HG03159 (cell line): ENCODE results near the gene BCDIN3D.

Experiments used
- ATAC-seq: cut with Tn5 transposase; IDR thresholded peaks from one replicate; pipeline ENCODE4 v1.9.1; 2021; ENCODE audit warnings: mild to moderate bottlenecking, moderate library complexity; ENCODE audit not compliant: unreplicated experiment

Gene BCDIN3D

GRCh38 chr12:49800421-49801140 is 42.3 kb downstream of the BCDIN3D start:
- ATAC-seq: no peak

GRCh38 chr12:49798934-49799333 is 44.0 kb downstream of the BCDIN3D start:
- ATAC-seq: no peak

DNA sequence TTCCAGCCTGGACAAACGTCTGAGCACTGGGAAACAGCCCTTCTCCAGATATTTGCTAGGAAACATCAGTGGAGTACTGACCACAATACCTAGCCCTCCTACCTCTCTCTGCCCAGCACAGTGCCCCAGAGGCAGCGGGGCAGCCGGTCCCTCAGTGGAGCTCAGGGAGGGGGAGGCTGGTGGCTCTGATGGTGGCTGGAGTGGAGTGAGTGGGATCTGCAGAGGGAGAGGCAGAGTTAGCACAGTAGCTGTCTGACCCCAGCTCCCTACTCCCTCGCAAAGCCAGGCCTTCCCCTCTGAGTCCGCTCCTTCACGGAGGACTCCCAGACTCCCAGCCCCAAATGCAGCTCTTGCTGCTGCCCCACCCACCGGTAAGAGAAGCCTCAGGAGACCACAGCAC is 44.7 kb downstream of the BCDIN3D start:
- ATAC-seq: no peak

DNA sequence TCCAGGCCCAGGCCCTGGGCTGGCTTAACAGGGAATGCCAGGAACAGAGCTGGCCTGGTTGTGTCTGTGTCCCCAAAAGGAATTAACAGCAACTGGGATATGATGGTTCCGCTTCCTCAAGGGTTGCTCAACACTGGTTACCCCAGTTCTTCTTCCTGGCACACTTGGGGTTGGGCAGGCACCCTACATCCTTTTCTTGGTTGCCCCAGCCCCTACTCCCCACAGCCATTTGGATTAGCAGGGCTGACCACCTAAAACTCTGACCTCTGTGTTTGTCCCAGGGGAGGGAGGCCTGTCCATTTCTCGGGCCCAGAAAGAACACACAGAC is 45.5 kb downstream of the BCDIN3D start:
- ATAC-seq: no peak

DNA sequence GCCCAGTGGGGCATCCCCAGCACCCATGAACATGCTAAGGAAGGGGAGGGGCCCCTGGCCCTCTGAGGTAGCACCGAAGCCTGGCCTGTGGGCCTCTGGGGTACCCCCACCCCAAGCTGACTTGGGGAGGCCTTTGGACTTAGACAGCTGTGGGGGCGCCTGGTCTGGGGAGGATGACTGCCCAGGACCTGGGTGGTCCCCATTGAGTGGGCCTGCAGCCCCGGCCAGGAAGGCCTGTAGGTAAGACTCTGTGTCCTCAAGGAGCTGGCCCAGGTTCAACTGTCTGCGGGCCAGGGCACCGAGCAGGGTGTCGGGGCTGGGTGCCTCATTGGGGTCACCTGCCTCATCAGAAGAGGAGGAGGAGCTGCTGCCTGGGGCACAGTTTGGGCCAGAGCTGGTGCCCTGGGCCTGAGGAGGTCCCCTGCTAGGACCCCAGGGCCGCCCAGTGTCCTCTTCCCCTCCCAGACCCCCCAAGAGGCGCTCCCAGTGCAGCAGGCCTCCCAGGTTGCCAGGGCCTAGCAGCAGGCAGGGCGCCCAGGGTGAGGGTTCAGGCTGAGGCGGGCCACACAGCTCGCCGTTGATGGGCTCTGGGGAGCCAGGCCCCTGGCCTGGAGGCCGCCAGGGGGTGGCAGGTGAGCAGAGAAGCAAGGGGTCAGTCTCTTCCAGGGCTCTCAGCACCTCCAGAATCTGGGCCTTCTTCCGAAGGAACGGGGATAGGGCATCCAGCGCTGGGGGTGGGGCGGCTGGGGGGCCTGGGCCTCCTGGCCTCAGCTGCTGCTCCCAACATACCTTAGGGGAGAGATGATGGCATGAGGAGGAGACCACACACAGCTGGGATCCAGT is 46.1 kb downstream of the BCDIN3D start:
- ATAC-seq: no peak

DNA sequence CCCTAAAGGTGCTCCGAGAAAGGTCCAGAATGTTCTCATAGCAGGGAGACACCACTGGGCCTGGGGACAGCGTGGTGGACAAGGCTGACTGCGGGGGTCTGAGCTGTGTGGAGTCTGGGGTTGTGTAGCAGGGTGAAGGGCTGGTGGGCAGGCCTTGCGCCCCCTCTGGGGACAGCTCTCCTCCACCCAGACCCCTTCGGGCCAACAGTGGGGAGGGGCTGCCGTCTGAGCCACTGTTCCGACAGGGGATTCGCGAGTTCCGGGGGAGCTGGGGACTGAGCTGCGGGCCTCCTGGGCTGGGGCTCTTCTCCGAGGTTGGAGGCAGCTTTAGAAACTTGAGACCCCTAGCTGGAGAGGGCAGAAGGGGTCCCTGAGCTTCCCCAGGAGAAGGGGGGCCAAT is 46.8 kb downstream of the BCDIN3D start:
- no peak for ATAC-seq

DNA sequence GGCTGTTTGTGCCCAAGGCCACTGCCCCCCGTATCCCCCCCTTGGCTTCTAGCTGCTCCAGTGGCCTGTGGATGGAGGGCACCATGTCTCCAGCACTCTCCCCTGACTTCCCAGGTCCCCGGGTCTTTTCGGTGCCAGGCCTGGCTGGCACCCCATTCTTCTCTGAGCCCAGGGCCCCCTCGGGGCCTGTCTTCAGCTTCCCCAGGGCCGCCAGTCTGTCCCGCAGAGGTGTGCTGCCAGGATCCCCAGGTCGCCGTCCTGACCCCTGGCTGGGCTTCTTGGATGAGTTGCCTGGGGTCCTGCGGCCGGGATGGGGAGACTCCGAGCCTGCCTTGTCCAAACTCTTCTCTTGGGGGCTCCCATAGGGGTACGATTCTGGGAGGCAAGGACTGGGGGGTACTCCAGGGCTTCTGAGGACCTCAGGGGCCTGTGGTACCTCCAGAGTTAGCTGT is 47.2 kb downstream of the BCDIN3D start:
- no peak for ATAC-seq

- no peak for ATAC-seq
Measured at GRCh38 chr12:49794811-49795653, 47.9 kb downstream of the BCDIN3D start.

- no peak for ATAC-seq
Measured at GRCh38 chr12:49794021-49794420, 48.9 kb downstream of the BCDIN3D start.

- ATAC-seq: no peak
Measured at GRCh38 chr12:49793620-49794019, 49.3 kb downstream of the BCDIN3D start.

GRCh38 chr12:49792976-49793580 is 49.8 kb downstream of the BCDIN3D start:
- no peak for ATAC-seq

DNA sequence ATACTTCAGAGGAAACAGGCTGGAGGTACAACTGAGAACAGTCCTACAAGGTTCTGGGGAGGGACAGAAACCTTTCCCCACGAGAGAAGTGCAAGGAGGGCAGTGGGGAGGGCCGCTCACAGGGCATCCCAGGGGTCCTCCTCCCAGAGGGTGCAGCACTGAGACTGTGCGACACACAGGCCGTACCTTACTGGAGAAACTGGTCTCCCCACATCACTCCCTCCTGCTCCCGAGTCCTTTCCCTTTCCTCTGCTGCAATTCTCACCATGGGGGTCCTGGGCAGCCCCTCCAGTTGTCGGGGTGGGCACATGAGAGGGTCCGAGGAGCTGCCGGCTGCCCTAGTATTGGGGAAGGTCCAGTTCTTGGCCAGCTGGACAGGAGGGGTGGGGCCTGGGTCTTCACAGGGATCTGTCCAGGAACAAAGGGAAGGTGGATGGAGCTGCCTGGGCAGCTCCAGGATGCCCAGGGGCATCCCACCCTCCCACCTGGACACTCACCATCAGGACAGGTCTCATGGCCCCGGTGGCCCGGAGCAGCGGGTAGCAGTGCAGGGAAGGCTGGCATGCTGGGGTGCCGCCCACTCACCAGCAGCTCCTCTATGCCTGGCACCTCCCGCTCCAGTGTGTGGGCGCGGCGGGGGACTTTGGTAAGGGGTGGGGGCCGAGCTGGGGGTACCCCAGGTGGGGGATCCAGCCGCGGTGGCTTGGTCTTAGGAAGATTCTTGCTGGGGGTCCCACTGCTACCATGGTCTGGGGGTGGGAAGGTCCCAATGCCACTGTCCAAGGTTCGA is 50.5 kb downstream of the BCDIN3D start:
- ATAC-seq: no peak

DNA sequence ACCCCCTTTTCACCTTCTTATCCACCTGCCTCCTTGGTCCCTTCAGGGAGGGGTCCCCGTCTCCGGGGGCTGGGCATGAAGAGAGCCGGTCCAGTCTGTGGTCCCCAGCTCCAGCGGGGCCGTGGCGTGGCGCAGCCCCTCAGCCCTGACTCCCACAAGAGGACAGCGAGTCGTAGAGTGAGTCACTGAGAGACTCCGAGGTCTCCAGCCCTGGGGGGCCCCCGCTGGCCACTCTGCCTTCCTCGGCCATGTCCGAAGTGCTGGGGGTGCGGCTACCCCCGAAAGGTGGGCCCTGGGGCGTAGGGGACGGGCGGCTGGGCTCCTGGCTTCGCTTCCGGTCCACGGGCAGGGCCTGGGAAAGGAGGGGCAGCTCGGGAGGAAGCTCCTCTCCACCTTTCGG is 51.2 kb downstream of the BCDIN3D start:
- ATAC-seq: no peak

DNA sequence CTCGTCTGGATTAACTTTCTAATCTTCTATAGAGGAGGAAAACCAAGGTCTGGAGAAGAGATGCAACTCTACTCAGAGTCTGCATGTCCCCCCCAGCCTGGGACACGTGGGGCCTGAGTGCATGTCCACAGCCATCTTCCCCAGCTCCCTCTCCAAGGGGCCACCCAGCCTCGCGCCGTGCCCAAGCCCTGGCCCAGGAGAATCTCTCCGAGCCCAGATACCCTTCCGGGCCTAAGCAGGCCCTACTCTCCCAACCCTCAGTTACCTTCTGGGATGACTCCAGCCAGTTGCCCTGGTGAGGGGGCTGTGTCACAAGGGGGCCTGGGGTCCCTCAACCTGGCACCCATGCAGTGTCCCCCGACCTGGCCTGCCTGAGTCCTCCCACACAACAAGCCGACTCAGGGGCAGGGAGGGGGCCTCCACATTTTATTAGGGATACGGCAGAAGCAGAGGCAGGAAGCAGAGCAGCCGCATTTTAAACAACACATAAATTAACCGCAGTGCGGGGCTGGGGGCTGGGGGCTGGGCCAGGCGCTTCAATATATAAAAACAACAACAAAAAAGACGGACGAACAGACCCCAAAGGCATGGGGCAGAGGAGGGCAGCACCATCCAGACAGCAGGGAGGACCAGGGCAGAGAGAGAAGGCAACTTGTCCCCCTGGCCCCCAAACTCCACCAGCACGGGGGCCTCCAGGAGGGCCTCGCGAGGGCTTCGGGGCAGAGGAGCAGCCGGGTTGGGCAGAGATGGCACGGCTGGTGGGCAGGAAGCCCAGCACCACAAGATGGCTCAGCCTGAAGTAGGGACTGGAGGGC is 52.0 kb downstream of the BCDIN3D start:
- ATAC-seq: no peak

DNA sequence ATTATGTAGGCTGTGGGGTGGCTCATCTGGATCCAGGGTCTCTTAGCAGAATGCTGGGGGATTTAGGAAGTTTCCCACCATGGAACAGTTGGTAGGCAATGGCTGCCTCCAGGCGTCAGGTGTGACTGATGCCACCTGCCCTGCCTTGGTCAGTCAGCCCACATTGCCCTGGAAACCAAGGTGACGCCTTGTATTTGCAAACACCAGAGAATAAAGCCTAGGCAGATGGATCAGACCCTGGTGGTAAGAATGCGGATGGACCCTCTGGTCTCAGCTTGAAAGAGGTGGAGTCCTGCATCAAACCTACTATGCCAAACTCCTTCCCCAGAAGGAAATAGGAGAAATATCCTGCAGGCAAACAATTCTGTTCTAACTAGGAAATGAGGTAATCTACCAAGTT is 52.9 kb downstream of the BCDIN3D start:
- no peak for ATAC-seq

- no peak for ATAC-seq
Measured at GRCh38 chr12:49787672-49788071, 55.2 kb downstream of the BCDIN3D start.
